CD4-positive, alpha-beta T cell (primary cell): ENCODE measurements around the gene DGKB. TPM values are rescaled to one million over a fixed set of nuclear protein-coding genes. Genes with fewer than 3 reads are reported as not detected.

ENCODE experiments used
- ATAC-seq: fragments of 200-7000 bp; cut with Tn5 transposase; one replicate; pipeline ENCODE4 v1.10.0; 2022; ENCODE audit warnings: mild to moderate bottlenecking; ENCODE audit not compliant: poor library complexity
- CTCF ChIA-PET: fragments of 350-600 bp; sonication (Branson Sonifier 250); formaldehyde crosslinking; loops from one replicate; lab custom pipeline; 2021; ENCODE audit warnings: antibody characterized with exemption, inconsistent platforms; lab: Charles Lee
- POLR2A ChIA-PET: fragments of 350-600 bp; sonication (Branson Sonifier 250); formaldehyde crosslinking; loops from one replicate; lab custom pipeline; 2021; ENCODE audit warnings: antibody characterized with exemption, inconsistent platforms; lab: Charles Lee
- DNase-seq, 14 experiments: peaks; one replicate each; pipeline ENCODE4 v3.0.0-alpha.2; 2013 to 2020; ENCODE audit warnings: mixed read lengths in 2 of 14
- H3K27ac ChIP-seq, 2 donors: one replicate each; pipeline versions ENCODE4 v1.5.1 to v1.7.0; 2013; ENCODE audit warnings: low read length in 2 of 2, low read depth in 1 of 2, mild to moderate bottlenecking in 1 of 2
- H3K27me3 ChIP-seq, 2 experiments: 1 replicate in 1 of 2; 2 replicates in 1 of 2; pipeline versions ENCODE4 v1.6.1 to v1.7.0; 2013; ENCODE audit warnings: low read length in 2 of 2, control low read depth in 1 of 2, mild to moderate bottlenecking in 1 of 2, moderate library complexity in 1 of 2; ENCODE audit not compliant: insufficient read depth in 2 of 2, control insufficient read depth in 1 of 2
- H3K36me3 ChIP-seq: one replicate; pipeline ENCODE4 v1.6.1; 2013; ENCODE audit warnings: low read length, control low read depth; ENCODE audit not compliant: insufficient read depth
- H3K4me1 ChIP-seq: one replicate; pipeline ENCODE4 v1.6.1; 2013; ENCODE audit warnings: low read length, control low read depth; ENCODE audit not compliant: insufficient read depth
- H3K4me3 ChIP-seq: one replicate; pipeline ENCODE4 v1.5.1; 2013; ENCODE audit warnings: mild to moderate bottlenecking, low read length, moderate library complexity
- H3K9me3 ChIP-seq, 2 experiments: 1 replicate in 1 of 2; 2 replicates in 1 of 2; pipeline versions ENCODE4 v1.6.1 to v1.7.0; 2013; ENCODE audit warnings: low read length in 2 of 2, mild to moderate bottlenecking in 2 of 2, control low read depth in 1 of 2, moderate library complexity in 1 of 2; ENCODE audit not compliant: control insufficient read depth in 1 of 2, insufficient read depth in 1 of 2
- H3K27ac Mint-ChIP-seq: one replicate; pipeline ENCODE4 v1.8.0; 2020; ENCODE audit warnings: mixed read lengths
- H3K27me3 Mint-ChIP-seq: one replicate; pipeline ENCODE4 v1.8.0; 2021; ENCODE audit warnings: mixed read lengths
- H3K36me3 Mint-ChIP-seq: one replicate; pipeline ENCODE4 v1.8.0; 2021; ENCODE audit warnings: low read depth, mixed read lengths
- H3K4me1 Mint-ChIP-seq: one replicate; pipeline ENCODE4 v1.8.0; 2021; ENCODE audit warnings: low read depth, mixed read lengths
- H3K4me3 Mint-ChIP-seq: one replicate; pipeline ENCODE4 v1.8.0; 2020; ENCODE audit warnings: mild to moderate bottlenecking, mixed read lengths
- H3K9me3 Mint-ChIP-seq: one replicate; pipeline ENCODE4 v1.8.0; 2020; ENCODE audit warnings: mixed read lengths
- CTCF ChIP-seq: fragments of 200-600 bp; IDR thresholded peaks from one replicate; pipeline ENCODE4 v1.8.0; 2022; ENCODE audit warnings: antibody characterized with exemption, mild to moderate bottlenecking
- intact Hi-C, 2 experiments: fragments of 100-400 bp; cut with DNase I in 1 of 2; cut with micrococcal nuclease in 1 of 2; formaldehyde crosslinking; loops; one replicate each; pipeline versions ENCODE4 v1.15.1 to v1.9.0; 2023 to 2025; cut with DNase I, micrococcal nuclease
- total RNA-seq, 174 experiments: library from RNA in 2 of 174; stranded (reverse) in 2 of 174; gene quantifications; one replicate each; pipeline ENCODE4 v1.2.3 and lab custom pipeline; 2021 to 2026

DGKB gene
- total RNA-seq, 2 experiments from 2014 or later = not detected

GRCh38 chr7:14125998-14126397 is 776.6 kb downstream of the DGKB start:
- no peak for TF ChIP-seq CTCF
- Histone ChIP-seq H3K36me3 (no peaks in the 10 kb centered on the region), H3K9me3 (peaks cover 0 to 3% of the 10 kb centered on the region in 2 experiments), H3K4me3 (no peak overlapping the region), H3K27ac (no peak overlapping the region), H3K27me3 (no peaks in the 10 kb centered on the region), H3K4me1 (no peaks in the 10 kb centered on the region)
- intact Hi-C loops = no loop called here
- ATAC-seq = no peak
- Mint-ChIP-seq H3K4me3 (no peak overlapping the region), H3K27me3 (no peaks in the 10 kb centered on the region), H3K27ac (no peak overlapping the region), H3K36me3 (no peaks in the 10 kb centered on the region), H3K4me1 (no peaks in the 10 kb centered on the region), H3K9me3 (no peaks in the 10 kb centered on the region)
- DNase-seq = no peak
- ChIA-PET POLR2A (no interaction called here), CTCF (no interaction called here)

- Mint-ChIP-seq H3K27ac (no peak overlapping the region), H3K9me3 (no peaks in the 10 kb centered on the region), H3K4me1 (no peaks in the 10 kb centered on the region), H3K36me3 (no peaks in the 10 kb centered on the region), H3K4me3 (no peak overlapping the region), H3K27me3 (no peaks in the 10 kb centered on the region)
- DNase-seq (no peak), ATAC-seq (no peak)
- TF ChIP-seq CTCF = no peak
- H3K4me1 ChIP-seq = no peaks in the 10 kb centered on the region
- H3K36me3 ChIP-seq = no peaks in the 10 kb centered on the region
- H3K27ac ChIP-seq = no peak overlapping the region
- intact Hi-C loops = no loop called here
- POLR2A ChIA-PET = no interaction called here
- no peaks in the 10 kb centered on the region for H3K27me3 ChIP-seq
- CTCF ChIA-PET = interaction anchor here (0.7 kb wide), 1 partner anchor 10 kb away, joined by 3 read pairs; no protein-coding TSS in a partner anchor
- H3K9me3 ChIP-seq = peaks cover 0 to 3% of the 10 kb centered on the region in 2 experiments
- no peak overlapping the region for H3K4me3 ChIP-seq
Measured at GRCh38 chr7:14124716-14125115, 777.8 kb downstream of the DGKB start.

GRCh38 chr7:14123923-14124322 is 778.6 kb downstream of the DGKB start:
- Mint-ChIP-seq H3K27me3 (no peaks in the 10 kb centered on the region), H3K4me1 (no peaks in the 10 kb centered on the region), H3K4me3 (no peak overlapping the region), H3K27ac (no peak overlapping the region), H3K9me3 (no peaks in the 10 kb centered on the region), H3K36me3 (no peaks in the 10 kb centered on the region)
- no peak overlapping the region for H3K27ac ChIP-seq
- no peak for TF ChIP-seq CTCF
- H3K27me3 ChIP-seq = no peaks in the 10 kb centered on the region
- intact Hi-C loops = no loop called here
- H3K4me1 ChIP-seq = no peaks in the 10 kb centered on the region
- ATAC-seq (no peak), DNase-seq (no peak)
- H3K9me3 ChIP-seq = peaks cover 0 to 3% of the 10 kb centered on the region in 2 experiments
- CTCF ChIA-PET = interaction anchor here (0.7 kb wide), 1 partner anchor 11 kb away, joined by 3 read pairs; no protein-coding TSS in a partner anchor
- H3K36me3 ChIP-seq = no peaks in the 10 kb centered on the region
- POLR2A ChIA-PET = no interaction called here
- no peak overlapping the region for H3K4me3 ChIP-seq
